ENCODE measurements around the gene PPP1R9B. TPM values are rescaled to one million over a fixed set of nuclear protein-coding genes. Genes with fewer than 3 reads are reported as not detected.
A peak's percentile ranks its signal among the peaks of the same experiment; 100 is the strongest.

The PPP1R9B gene
- total RNA-seq, 1 donor from 2014 or later: 37.6 TPM

GRCh38 chr17:50102164-50102991 is 48.1 kb downstream of the PPP1R9B start:
- intact Hi-C loops (cut with micrococcal nuclease): loop anchor here (10.0 kb wide), 1 partner anchor 62 kb away; the partner anchor contains the start of gene SGCA
- peak; percentile 87 for ATAC-seq
- peak; percentile 91 for DNase-seq

DNA sequence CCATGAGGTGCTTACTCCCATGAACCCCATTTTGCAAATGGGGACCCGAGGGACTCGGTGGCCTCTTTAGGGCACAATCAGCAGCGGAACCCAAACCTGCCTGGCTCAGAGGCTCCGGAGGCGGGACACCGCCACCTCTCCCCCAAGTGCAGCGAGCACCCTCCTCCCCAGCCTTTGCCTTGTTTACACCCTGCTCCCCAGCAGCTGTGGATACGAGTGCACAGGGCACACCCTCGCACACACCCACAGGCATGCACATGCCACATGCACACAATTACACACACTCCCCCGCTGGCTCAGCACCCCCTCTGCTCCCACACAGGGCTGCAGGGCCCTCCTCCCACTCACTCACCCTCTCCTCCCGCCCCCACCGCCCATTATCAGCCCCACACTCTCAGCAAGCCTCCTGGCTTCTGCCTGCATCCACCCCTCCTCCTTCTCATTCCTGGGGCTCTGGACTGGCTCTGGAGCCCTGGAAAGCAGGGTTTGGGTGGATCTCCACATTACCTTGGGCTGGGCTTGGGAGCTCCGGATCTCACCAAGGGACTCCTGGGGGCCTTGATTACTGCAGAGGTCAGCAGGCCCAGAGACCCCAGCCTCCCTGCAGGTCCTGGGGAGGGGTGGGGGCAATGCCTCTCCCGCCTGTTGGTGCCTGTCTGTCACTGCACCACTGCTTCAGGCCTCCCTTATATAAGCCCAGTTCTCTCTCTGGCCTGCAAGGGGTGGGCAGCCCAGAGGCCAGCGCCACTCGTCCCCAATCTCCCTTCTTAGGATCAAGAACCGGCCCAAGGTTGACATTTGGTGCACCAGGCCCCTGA is 48.9 kb downstream of the PPP1R9B start:
- ATAC-seq (peak; percentile 83), DNase-seq (peak; percentile 75)
- intact Hi-C loops (cut with micrococcal nuclease): loop anchor here (10.0 kb wide), 1 partner anchor 63 kb away; the partner anchor contains the start of gene SGCA

DNA sequence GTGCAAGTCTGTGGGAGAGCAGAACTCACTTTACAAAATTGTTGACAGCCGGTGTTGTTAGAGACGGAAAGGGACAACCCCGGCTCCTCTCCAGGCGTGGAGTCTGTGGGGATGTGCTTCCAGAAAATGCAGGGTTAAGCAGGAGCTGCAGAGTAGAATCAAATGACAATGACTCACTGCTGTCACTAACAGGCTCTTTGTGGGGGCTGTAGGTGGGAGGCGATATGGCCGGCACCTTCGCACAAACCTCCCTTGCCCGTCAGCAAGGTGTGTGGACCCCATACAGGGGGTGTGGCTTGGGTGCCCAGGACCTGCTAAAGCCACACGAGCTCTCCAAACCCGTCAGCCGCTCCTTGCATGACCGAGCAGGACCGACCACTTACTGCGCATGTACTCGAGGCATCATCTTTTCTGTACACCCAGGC is 49.5 kb downstream of the PPP1R9B start:
- intact Hi-C loops (cut with micrococcal nuclease): loop anchor here (10.0 kb wide), 1 partner anchor 64 kb away; the partner anchor contains the start of gene SGCA
- DNase-seq (no peak), ATAC-seq (peak; percentile 26)

GRCh38 chr17:50100480-50100883 is 50.0 kb downstream of the PPP1R9B start:
- DNase-seq: no peak
- no peak for ATAC-seq
- intact Hi-C loops (cut with micrococcal nuclease): loop anchor here (10.0 kb wide), 1 partner anchor 64 kb away; the partner anchor contains the start of gene SGCA

DNA sequence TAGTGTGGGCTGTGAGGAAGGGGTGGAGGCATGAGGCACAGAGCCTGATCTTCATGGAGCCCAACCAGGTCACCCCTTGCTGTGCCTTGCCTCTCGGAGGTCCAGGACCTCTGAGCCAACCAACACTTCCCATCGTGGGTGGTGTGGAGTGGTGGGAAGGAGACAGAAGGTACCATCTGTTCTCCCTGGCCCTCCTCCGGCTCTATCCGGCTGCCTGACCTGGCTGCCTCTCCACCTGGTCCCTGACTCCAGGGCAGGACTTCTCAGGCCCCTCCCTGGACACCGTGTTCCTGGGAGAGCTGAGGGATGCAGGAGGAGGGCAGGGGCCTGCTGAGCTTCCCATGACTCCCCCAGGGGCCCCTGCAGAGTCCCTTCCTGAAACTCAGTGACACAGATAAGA is 51.5 kb downstream of the PPP1R9B start:
- intact Hi-C loops (cut with micrococcal nuclease): no loop called here
- ATAC-seq: no peak
- no peak for DNase-seq

DNA sequence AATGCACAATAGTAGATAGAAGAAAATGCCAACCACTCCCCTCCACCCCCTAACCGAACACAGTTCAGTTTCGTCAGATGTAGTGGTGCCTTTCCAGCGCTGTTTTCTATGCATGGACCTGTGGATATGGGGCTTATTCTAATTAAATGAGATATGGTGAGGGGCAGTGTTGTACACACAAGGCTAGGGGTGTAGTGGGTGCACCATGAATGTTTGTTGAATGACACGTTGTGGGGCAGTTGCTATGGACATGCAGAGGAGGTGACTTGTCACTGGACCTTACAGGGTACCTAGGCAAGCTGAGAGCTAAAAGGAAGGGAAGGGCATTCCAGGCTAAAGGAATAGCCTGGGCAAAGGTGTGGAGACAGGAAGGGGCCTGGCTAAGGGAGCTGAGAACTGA is 51.9 kb downstream of the PPP1R9B start:
- no peak for DNase-seq
- ATAC-seq: no peak
- intact Hi-C loops (cut with micrococcal nuclease): no loop called here

GRCh38 chr17:50097926-50098325 is 52.6 kb downstream of the PPP1R9B start:
- ATAC-seq (no peak), DNase-seq (no peak)
- intact Hi-C loops (cut with micrococcal nuclease): no loop called here

- DNase-seq: no peak
- intact Hi-C loops (cut with micrococcal nuclease): no loop called here
- ATAC-seq: no peak
These were observed 53.0 kb downstream of the PPP1R9B start for GRCh38 chr17:50097455-50097854.

DNA sequence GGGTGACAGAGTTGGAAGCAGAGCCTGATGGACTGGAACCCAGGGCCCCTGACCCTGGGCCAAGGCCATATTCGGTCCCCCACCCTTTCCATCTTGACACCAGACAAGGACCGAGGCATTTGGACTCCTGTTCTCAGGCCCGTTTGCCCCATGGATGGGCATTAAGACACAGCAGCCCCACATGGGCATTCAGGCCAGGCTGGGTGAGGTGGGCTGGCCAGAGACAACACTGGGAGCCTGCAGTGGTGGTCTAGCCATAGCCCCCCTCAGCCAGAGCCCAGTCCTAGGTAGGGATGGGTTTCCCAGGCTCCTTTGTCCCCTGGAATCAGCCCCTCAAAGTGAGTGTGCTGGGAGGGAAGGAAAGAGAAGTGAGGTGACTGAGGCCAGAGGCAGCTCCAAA is 53.7 kb downstream of the PPP1R9B start:
- intact Hi-C loops (cut with micrococcal nuclease): no loop called here
- no peak for DNase-seq
- no peak for ATAC-seq

GRCh38 chr17:50096092-50096491 is 54.4 kb downstream of the PPP1R9B start:
- intact Hi-C loops (cut with micrococcal nuclease): no loop called here
- peak; percentile 2 for ATAC-seq
- DNase-seq: no peak

DNA sequence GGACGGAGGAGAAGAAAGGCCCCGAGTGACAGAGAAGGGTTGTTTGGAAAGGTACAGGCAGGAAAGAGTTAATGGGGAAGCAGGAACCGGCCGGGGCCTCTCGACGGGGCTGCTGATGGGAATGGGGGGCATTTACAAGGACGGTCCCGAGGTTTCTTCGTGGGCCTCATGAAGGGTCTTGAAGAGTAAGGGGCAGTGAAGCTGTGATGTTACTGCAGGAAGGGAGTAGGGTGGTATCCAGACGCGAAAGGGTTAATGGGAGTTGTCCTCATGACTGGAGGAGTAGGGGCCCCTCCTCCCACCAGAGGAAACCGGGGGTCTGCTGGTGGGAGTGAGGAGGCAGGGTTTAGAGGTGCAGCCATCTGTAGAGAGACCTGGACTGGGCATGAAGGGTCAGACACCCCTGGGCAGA is 54.8 kb downstream of the PPP1R9B start:
- peak; percentile 4 for ATAC-seq
- intact Hi-C loops (cut with micrococcal nuclease): no loop called here

DNA sequence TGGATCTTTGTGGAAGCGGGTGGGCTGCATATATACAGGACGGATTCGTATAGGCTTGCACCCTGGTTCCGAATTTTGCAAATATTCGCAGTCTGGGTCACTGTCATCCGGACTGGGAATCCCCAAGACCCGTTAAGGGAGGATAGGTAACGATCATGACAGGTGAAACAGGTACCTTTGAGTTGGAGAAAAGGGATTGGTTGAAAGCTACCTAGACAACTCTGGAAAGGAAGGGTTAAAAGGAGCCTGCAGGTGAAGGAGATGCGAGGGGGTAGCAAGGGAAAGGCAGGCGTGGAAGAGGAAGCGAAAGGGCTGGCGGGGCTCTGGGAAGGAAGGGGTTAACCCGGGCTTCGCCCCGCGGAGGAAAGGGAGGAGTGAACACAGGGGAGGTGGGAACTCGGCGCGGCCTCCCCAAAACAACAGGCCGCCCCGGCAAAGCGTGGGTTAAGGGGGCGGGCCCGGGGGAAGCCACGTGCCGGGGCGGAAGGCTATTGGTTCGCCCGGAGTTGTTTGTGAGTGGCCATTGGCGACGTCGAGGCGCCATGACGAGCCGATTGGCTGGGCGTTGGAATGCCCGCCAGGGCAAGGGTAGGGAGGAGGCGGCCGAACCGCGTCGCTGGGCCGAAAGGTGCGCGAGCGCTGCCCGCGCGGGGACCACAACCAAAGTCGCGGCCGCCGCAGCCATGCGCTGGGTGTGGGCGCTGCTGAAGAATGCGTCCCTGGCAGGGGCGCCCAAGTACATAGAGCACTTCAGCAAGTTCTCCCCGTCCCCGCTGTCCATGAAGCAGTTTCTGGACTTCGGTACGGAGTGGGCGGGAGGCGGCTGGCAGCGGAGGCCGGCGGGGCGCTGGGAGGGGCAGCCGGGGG is 55.5 kb downstream of the PPP1R9B start, which contains the start of gene PDK2:
PDK2 (plus strand) TSS at position 599 of the 867 bp plus-strand sequence; CDS start at position 684, 85 bp downstream.
- intact Hi-C loops (cut with micrococcal nuclease): no loop called here
- peak; percentile 98 for DNase-seq
- ATAC-seq: peak; percentile 92

More for the DNA sequence above, 54.8 kb downstream of the PPP1R9B start:
- no peak for DNase-seq

DNA sequence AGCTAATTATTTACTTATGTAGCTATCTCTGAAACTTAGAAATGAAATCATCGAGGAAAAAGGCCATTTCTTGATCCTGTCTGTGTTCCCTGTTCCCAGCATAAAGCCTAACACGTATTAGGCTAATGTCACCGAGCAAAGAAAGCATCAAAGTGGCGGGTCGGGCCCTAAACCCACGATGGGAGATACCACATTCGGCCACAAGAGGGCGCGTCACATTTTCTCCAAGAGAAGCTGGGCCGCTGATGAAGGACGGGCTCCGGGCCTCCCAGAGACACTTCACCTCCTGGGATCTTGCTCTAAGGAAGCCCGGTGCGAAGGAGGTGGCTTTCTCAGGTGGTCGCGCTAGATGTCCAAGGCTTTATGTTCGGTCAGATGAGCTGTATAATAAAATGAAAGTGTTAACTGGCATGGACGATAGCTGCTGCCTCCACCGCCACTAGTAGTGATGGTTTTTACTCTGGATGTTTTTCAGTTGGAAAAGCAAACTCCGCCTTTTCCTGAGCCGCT is 56.2 kb downstream of the PPP1R9B start:
- intact Hi-C loops (cut with micrococcal nuclease): no loop called here
- DNase-seq (peak; percentile 95), ATAC-seq (peak; percentile 79)

DNA sequence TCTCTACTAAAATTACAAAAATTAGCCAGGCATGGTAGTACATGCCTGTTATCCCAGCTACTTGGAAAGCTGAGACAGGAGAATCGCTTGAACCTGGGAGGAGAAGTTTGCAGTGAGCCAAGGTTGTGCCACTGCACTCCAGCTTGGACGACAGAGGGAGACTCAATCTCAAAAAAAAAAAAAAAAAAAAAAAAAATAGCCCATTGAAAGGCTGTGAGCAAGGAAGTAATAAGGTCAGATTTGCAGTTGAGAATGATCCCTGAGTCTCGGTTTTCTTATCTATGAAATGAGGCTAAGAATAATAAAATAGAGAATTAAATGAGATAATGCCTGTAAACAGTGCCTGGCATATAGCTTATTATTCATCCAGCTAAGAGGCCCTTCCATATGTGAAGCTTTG is 56.7 kb downstream of the PPP1R9B start:
- DNase-seq (no peak), ATAC-seq (no peak)
- intact Hi-C loops (cut with micrococcal nuclease): no loop called here

GRCh38 chr17:50093246-50093645 is 57.2 kb downstream of the PPP1R9B start:
- DNase-seq (no peak), ATAC-seq (no peak)
- intact Hi-C loops (cut with micrococcal nuclease): no loop called here

- DNase-seq (no peak), ATAC-seq (no peak)
- intact Hi-C loops (cut with micrococcal nuclease): no loop called here
These were observed 58.6 kb downstream of the PPP1R9B start for GRCh38 chr17:50091918-50092285.

GRCh38 chr17:50090971-50091917 is 59.2 kb downstream of the PPP1R9B start:
- intact Hi-C loops (cut with micrococcal nuclease): no loop called here
- ATAC-seq: no peak
- no peak for DNase-seq

DNA sequence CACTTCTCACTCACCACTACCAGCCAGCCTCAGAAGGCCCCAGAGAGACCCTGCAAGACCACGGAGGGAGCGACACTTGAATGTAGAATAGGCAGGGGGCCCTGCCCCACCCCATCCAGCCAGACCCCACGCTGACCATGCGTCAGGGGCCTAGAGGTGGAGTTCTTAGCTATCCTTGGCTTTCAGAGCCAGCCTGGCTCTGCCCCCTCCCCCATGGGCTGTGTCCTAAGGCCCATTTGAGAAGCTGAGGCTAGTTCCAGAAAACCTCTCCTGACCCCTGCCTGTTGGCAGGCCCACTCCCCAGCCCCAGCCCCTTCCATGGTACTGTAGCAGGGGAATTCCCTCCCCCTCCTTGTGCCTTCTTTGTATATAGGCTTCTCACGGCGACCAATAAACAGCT is 60.4 kb downstream of the PPP1R9B start:
- DNase-seq (no peak), ATAC-seq (no peak)
- intact Hi-C loops (cut with micrococcal nuclease): no loop called here

All from left ventricle myocardium superior (tissue), 1 donor.